ENCODE data around the gene ECT2.
"Not testable (repeated sequence)": the region's sequence is repeated elsewhere in the genome, so short reads cannot be mapped to it uniquely, and the experiment has no call there.

ECT2 gene

GRCh38 chr3:172815857-172816256 is 65.3 kb downstream of the ECT2 start:
- no peak for DNase-seq

- DNase-seq: no peak
Measured at GRCh38 chr3:172816281-172816680, 65.8 kb downstream of the ECT2 start.

GRCh38 chr3:172816968-172817367 is 66.4 kb downstream of the ECT2 start:
- no peak for DNase-seq

GRCh38 chr3:172820492-172820891 is 70.0 kb downstream of the ECT2 start:
- no peak for DNase-seq

GRCh38 chr3:172824229-172824628 is 73.7 kb downstream of the ECT2 start:
- no peak for DNase-seq

GRCh38 chr3:172827231-172827630 is 76.7 kb downstream of the ECT2 start:
- not testable (repeated sequence) for DNase-seq

- DNase-seq: no peak
Measured at GRCh38 chr3:172832983-172833382, 82.5 kb downstream of the ECT2 start.

- DNase-seq: peak in 1 of 2 donors; percentile 16
Measured at GRCh38 chr3:172836390-172836997, 86.0 kb downstream of the ECT2 start.

GRCh38 chr3:172839679-172840078 is 89.2 kb downstream of the ECT2 start:
- no peak for DNase-seq

- DNase-seq: no peak
Measured at GRCh38 chr3:172840463-172840862, 89.9 kb downstream of the ECT2 start.

GRCh38 chr3:172840913-172841312 is 90.4 kb downstream of the ECT2 start:
- no peak for DNase-seq

- no peak for DNase-seq
Measured at GRCh38 chr3:172844428-172844827, 93.9 kb downstream of the ECT2 start.

- DNase-seq: no peak
Measured at GRCh38 chr3:172846103-172846561, 95.6 kb downstream of the ECT2 start.

GRCh38 chr3:172846706-172847105 is 96.2 kb downstream of the ECT2 start:
- DNase-seq: no peak

- DNase-seq: no peak
Measured at GRCh38 chr3:172847292-172847691, 96.8 kb downstream of the ECT2 start.

- no peak for DNase-seq
Measured at GRCh38 chr3:172848910-172849309, 98.4 kb downstream of the ECT2 start.

- no peak for DNase-seq
Measured at GRCh38 chr3:172853005-172853404, 102.5 kb downstream of the ECT2 start.

- no peak for DNase-seq
Measured at GRCh38 chr3:172853921-172854666, 103.6 kb downstream of the ECT2 start.

GRCh38 chr3:172855037-172855436 is 104.5 kb downstream of the ECT2 start:
- no peak for DNase-seq

GRCh38 chr3:172856795-172857742 is 106.5 kb downstream of the ECT2 start:
- DNase-seq: no peak

- DNase-seq: no peak
Measured at GRCh38 chr3:172859041-172859440, 108.5 kb downstream of the ECT2 start.

GRCh38 chr3:172866726-172867350 is 116.3 kb downstream of the ECT2 start:
- not testable (repeated sequence) for DNase-seq
